Right lung (tissue), 5 donors: ENCODE measurements around the gene CFAP58. TPM values are rescaled to one million over a fixed set of nuclear protein-coding genes. Genes with fewer than 3 reads are reported as not detected.

ENCODE experiments used
- DNase-seq, 2 donors: peaks; one replicate each; pipeline ENCODE4 v3.0.0-alpha.2; 2013
- polyA plus RNA-seq, 5 donors: library from polyadenylated mRNA; unstranded; fragments of 120-200 nt; gene quantifications; one replicate each; pipeline versions ENCODE4 v1.2.1 to v1.2.3, GENCODE V29; 2013; ENCODE audit warnings: inconsistent platforms in 1 of 5, low replicate concordance in 1 of 5; ENCODE audit not compliant: insufficient read length in 5 of 5, insufficient read depth in 1 of 5

CFAP58 gene
- polyA plus RNA-seq, 5 donors: 1.6 to 2.9 (median 1.6) TPM

- DNase-seq: no peak
Observed at GRCh38 chr10:104368381-104368780, 14.7 kb downstream of the CFAP58 start.

- DNase-seq: no peak
Observed at GRCh38 chr10:104371753-104372152, 18.1 kb downstream of the CFAP58 start.

- DNase-seq: no peak
Observed at GRCh38 chr10:104374591-104374990, 21.0 kb downstream of the CFAP58 start.

GRCh38 chr10:104376784-104377300, 23.2 kb downstream of the CFAP58 start:
- no peak for DNase-seq

GRCh38 chr10:104380336-104380735, 26.7 kb downstream of the CFAP58 start:
- DNase-seq: no peak

- DNase-seq: no peak
Observed at GRCh38 chr10:104387130-104387888, 33.7 kb downstream of the CFAP58 start.

- no peak for DNase-seq
Observed at GRCh38 chr10:104388830-104389229, 35.2 kb downstream of the CFAP58 start.

- DNase-seq: peak; percentile 44 to 46
Observed at GRCh38 chr10:104391150-104391968, 37.7 kb downstream of the CFAP58 start.

GRCh38 chr10:104391969-104392296, 38.3 kb downstream of the CFAP58 start:
- DNase-seq: no peak

GRCh38 chr10:104393387-104393786, 39.8 kb downstream of the CFAP58 start:
- DNase-seq: no peak

- DNase-seq: no peak
Observed at GRCh38 chr10:104396581-104396980, 42.9 kb downstream of the CFAP58 start.

GRCh38 chr10:104403636-104404035, 50.0 kb downstream of the CFAP58 start:
- no peak for DNase-seq

- DNase-seq: peak; percentile 34 to 35
Observed at GRCh38 chr10:104406715-104407650, 53.4 kb downstream of the CFAP58 start.

GRCh38 chr10:104413528-104413927, 59.9 kb downstream of the CFAP58 start:
- no peak for DNase-seq

GRCh38 chr10:104415526-104416165, 62.0 kb downstream of the CFAP58 start:
- no peak for DNase-seq

GRCh38 chr10:104416851-104417250, 63.2 kb downstream of the CFAP58 start:
- no peak for DNase-seq

GRCh38 chr10:104417637-104418292, 64.1 kb downstream of the CFAP58 start:
- no peak for DNase-seq

GRCh38 chr10:104424719-104425118, 71.1 kb downstream of the CFAP58 start:
- no peak for DNase-seq

GRCh38 chr10:104427989-104428388, 74.4 kb downstream of the CFAP58 start:
- no peak for DNase-seq

- no peak for DNase-seq
Observed at GRCh38 chr10:104429846-104430245, 76.2 kb downstream of the CFAP58 start.

GRCh38 chr10:104430360-104430759, 76.7 kb downstream of the CFAP58 start:
- DNase-seq: no peak
